Thyroid gland (tissue), 4 donors: ENCODE results near the gene SERPINB7.

Source experiments
- POLR2A ChIP-seq, 2 donors: fragments of 450-650 bp; IDR thresholded peaks; one replicate each; pipeline ENCODE4 v1.6.1; 2017; ENCODE audit warnings: antibody characterized with exemption in 2 of 2, mild to moderate bottlenecking in 2 of 2, moderate library complexity in 1 of 2
- TF ChIP-seq, protein P1 (sequence below), 6 experiments: fragments of 200-600 bp in 3 of 6; fragments of 450-650 bp in 3 of 6; sonication (generic) in 3 of 6; IDR thresholded peaks; one replicate each; pipeline ENCODE4 v1.5.1; 2016 to 2019; ENCODE audit warnings: antibody characterized with exemption in 6 of 6, mild to moderate bottlenecking in 2 of 6, inconsistent platforms in 1 of 6, moderate library complexity in 1 of 6

- TF ChIP-seq, protein P1, sequence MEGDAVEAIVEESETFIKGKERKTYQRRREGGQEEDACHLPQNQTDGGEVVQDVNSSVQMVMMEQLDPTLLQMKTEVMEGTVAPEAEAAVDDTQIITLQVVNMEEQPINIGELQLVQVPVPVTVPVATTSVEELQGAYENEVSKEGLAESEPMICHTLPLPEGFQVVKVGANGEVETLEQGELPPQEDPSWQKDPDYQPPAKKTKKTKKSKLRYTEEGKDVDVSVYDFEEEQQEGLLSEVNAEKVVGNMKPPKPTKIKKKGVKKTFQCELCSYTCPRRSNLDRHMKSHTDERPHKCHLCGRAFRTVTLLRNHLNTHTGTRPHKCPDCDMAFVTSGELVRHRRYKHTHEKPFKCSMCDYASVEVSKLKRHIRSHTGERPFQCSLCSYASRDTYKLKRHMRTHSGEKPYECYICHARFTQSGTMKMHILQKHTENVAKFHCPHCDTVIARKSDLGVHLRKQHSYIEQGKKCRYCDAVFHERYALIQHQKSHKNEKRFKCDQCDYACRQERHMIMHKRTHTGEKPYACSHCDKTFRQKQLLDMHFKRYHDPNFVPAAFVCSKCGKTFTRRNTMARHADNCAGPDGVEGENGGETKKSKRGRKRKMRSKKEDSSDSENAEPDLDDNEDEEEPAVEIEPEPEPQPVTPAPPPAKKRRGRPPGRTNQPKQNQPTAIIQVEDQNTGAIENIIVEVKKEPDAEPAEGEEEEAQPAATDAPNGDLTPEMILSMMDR (IDR thresholded peaks at IDR 0.05): no peak
- TF ChIP-seq POLR2A (IDR thresholded peaks at IDR 0.05): no peak
Observed at GRCh38 chr18:63762518-63762917, 12.7 kb upstream of the SERPINB7 start.
